ENCODE results near the gene UBD.

DNA sequence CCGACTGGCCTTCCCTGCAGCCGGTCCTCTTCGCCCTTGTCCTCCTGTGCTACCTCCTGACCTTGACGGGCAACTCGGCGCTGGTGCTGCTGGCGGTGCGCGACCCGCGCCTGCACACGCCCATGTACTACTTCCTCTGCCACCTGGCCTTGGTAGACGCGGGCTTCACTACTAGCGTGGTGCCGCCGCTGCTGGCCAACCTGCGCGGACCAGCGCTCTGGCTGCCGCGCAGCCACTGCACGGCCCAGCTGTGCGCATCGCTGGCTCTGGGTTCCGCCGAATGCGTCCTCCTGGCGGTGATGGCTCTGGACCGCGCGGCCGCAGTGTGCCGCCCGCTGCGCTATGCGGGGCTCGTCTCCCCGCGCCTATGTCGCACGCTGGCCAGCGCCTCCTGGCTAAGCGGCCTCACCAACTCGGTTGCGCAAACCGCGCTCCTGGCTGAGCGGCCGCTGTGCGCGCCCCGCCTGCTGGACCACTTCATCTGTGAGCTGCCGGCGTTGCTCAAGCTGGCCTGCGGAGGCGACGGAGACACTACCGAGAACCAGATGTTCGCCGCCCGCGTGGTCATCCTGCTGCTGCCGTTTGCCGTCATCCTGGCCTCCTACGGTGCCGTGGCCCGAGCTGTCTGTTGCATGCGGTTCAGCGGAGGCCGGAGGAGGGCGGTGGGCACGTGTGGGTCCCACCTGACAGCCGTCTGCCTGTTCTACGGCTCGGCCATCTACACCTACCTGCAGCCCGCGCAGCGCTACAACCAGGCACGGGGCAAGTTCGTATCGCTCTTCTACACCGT, 6.1 kb downstream of the UBD start:
- TF ChIP-seq, protein P1, sequence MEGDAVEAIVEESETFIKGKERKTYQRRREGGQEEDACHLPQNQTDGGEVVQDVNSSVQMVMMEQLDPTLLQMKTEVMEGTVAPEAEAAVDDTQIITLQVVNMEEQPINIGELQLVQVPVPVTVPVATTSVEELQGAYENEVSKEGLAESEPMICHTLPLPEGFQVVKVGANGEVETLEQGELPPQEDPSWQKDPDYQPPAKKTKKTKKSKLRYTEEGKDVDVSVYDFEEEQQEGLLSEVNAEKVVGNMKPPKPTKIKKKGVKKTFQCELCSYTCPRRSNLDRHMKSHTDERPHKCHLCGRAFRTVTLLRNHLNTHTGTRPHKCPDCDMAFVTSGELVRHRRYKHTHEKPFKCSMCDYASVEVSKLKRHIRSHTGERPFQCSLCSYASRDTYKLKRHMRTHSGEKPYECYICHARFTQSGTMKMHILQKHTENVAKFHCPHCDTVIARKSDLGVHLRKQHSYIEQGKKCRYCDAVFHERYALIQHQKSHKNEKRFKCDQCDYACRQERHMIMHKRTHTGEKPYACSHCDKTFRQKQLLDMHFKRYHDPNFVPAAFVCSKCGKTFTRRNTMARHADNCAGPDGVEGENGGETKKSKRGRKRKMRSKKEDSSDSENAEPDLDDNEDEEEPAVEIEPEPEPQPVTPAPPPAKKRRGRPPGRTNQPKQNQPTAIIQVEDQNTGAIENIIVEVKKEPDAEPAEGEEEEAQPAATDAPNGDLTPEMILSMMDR (conservative IDR thresholded peaks at IDR 0.05; ENCODE audit: low read depth, low read length) = no peak
- no peak for TF ChIP-seq EZH2phosphoT487 (IDR thresholded peaks at IDR 0.05; ENCODE audit: borderline replicate concordance, low read length)

Measured in PC-3 (cell line).